ENCODE results near the gene ACTR3. TPM values are rescaled to one million over a fixed set of nuclear protein-coding genes. Genes with fewer than 3 reads are reported as not detected.

Gene ACTR3
- total RNA-seq, 1 donor from 2014 or later: 175 TPM

- Mint-ChIP-seq H3K27ac (no peak overlapping the region), H3K27me3 (no peaks in the 10 kb centered on the region), H3K9me3 (no peaks in the 10 kb centered on the region), H3K4me1 (ENCODE audit: unreplicated experiment) (peaks cover 5% of the 10 kb centered on the region), H3K36me3 (peaks cover 14% of the 10 kb centered on the region), H3K4me3 (no peak overlapping the region)
- TF ChIP-seq CTCF (conservative IDR thresholded peaks at IDR 0.05): no peak
- no peak for DNase-seq (ENCODE audit: extremely low spot score, unreplicated experiment)
Observed at GRCh38 chr2:113972766-113973165, 82.9 kb downstream of the ACTR3 start.

GRCh38 chr2:113973810-113974209 is 83.9 kb downstream of the ACTR3 start:
- peaks cover 14% of the 10 kb centered on the region for H3K36me3 Mint-ChIP-seq
- no peaks in the 10 kb centered on the region for H3K9me3 Mint-ChIP-seq
- no peak overlapping the region for H3K27ac Mint-ChIP-seq
- no peak overlapping the region for H3K4me3 Mint-ChIP-seq
- H3K27me3 Mint-ChIP-seq: no peaks in the 10 kb centered on the region
- DNase-seq (ENCODE audit: extremely low spot score, unreplicated experiment): no peak
- peaks cover 5% of the 10 kb centered on the region for H3K4me1 Mint-ChIP-seq (ENCODE audit: unreplicated experiment)
- no peak for TF ChIP-seq CTCF (conservative IDR thresholded peaks at IDR 0.05)

- no peak for DNase-seq (ENCODE audit: extremely low spot score, unreplicated experiment)
- Mint-ChIP-seq H3K4me3 (no peak overlapping the region), H3K9me3 (no peaks in the 10 kb centered on the region), H3K27ac (no peak overlapping the region), H3K4me1 (ENCODE audit: unreplicated experiment) (peaks cover 5% of the 10 kb centered on the region), H3K36me3 (peaks cover 14% of the 10 kb centered on the region), H3K27me3 (no peaks in the 10 kb centered on the region)
- no peak for TF ChIP-seq CTCF (conservative IDR thresholded peaks at IDR 0.05)
Observed at GRCh38 chr2:113974727-113975126, 84.8 kb downstream of the ACTR3 start.

GRCh38 chr2:113976277-113976928 is 86.5 kb downstream of the ACTR3 start:
- peaks cover 5% of the 10 kb centered on the region for H3K4me1 Mint-ChIP-seq (ENCODE audit: unreplicated experiment)
- peaks cover 17% of the 10 kb centered on the region for H3K36me3 Mint-ChIP-seq
- DNase-seq (ENCODE audit: extremely low spot score, unreplicated experiment): no peak
- no peak overlapping the region for H3K27ac Mint-ChIP-seq
- H3K4me3 Mint-ChIP-seq: no peak overlapping the region
- TF ChIP-seq CTCF (conservative IDR thresholded peaks at IDR 0.05): no peak
- no peaks in the 10 kb centered on the region for H3K9me3 Mint-ChIP-seq
- no peaks in the 10 kb centered on the region for H3K27me3 Mint-ChIP-seq

- peaks cover 5% of the 10 kb centered on the region for H3K4me1 Mint-ChIP-seq (ENCODE audit: unreplicated experiment)
- no peak for DNase-seq (ENCODE audit: extremely low spot score, unreplicated experiment)
- H3K9me3 Mint-ChIP-seq: no peaks in the 10 kb centered on the region
- no peaks in the 10 kb centered on the region for H3K27me3 Mint-ChIP-seq
- peak overlapping the region; percentile 65 for H3K27ac Mint-ChIP-seq
- no peak overlapping the region for H3K4me3 Mint-ChIP-seq
- no peak for TF ChIP-seq CTCF (conservative IDR thresholded peaks at IDR 0.05)
- H3K36me3 Mint-ChIP-seq: peaks cover 13% of the 10 kb centered on the region
Observed at GRCh38 chr2:113977060-113977659, 87.3 kb downstream of the ACTR3 start.
